ENCODE results near the gene E2F8. TPM values are rescaled to one million over a fixed set of nuclear protein-coding genes. Genes with fewer than 3 reads are reported as not detected.

The E2F8 gene
- polyA plus RNA-seq, 2 of the 4 experiments (the other 2 are of a cell fraction), result 5.7 to 7.4 TPM

DNA sequence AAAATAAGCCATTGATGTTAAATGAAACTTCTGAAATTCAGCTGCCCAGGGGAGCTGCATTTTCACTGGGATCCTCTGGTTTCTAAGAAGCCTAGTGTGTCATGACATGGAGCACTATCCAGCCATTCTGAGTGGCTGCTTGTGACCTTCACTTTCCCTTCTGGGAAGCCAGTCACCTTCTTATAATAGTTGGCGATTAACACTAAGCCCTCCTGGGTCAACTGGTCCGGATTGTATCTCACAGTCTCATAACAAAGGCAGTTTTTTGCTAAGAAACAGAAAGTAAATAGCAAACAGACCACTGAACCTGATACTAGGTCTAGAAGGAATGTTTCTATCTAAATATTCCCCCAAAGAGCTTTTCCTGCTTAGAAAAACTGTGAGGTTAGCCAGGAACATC is 46.8 kb downstream of the E2F8 start:
- CTCF ChIA-PET, result no interaction called here

GRCh38 chr11:19191530-19192169 is 49.1 kb downstream of the E2F8 start:
- FAIRE-seq, result no peak

More for the DNA sequence above, 46.8 kb downstream of the E2F8 start:
- no peaks in the 10 kb centered on the region for H3K9me3 ChIP-seq
- TF ChIP-seq FOSL2 (IDR thresholded peaks at IDR 0.05) (no peak), FOSL2 (CRISPR knock-in tag; IDR thresholded peaks at IDR 0.05) (no peak), ESRRA (IDR thresholded peaks at IDR 0.05; ENCODE audit: borderline replicate concordance, low read length) (no peak), EHF (CRISPR knock-in tag; IDR thresholded peaks at IDR 0.05) (no peak), NPAS2 (CRISPR knock-in tag; IDR thresholded peaks at IDR 0.05; ENCODE audit: borderline replicate concordance) (no peak), MAFK (IDR thresholded peaks at IDR 0.05; ENCODE audit: partially characterized antibody) (no peak), GATA3 (IDR thresholded peaks at IDR 0.05; ENCODE audit: borderline replicate concordance) (no peak), FOSB (CRISPR knock-in tag; IDR thresholded peaks at IDR 0.05) (no peak), ZNF302 (CRISPR knock-in tag; IDR thresholded peaks at IDR 0.05) (no peak), BHLHE40 (IDR thresholded peaks at IDR 0.05; ENCODE audit: low read depth, low read length) (no peak), KDM1A (IDR thresholded peaks at IDR 0.05; ENCODE audit: low read depth) (no peak)
- TF ChIP-seq, protein P1, sequence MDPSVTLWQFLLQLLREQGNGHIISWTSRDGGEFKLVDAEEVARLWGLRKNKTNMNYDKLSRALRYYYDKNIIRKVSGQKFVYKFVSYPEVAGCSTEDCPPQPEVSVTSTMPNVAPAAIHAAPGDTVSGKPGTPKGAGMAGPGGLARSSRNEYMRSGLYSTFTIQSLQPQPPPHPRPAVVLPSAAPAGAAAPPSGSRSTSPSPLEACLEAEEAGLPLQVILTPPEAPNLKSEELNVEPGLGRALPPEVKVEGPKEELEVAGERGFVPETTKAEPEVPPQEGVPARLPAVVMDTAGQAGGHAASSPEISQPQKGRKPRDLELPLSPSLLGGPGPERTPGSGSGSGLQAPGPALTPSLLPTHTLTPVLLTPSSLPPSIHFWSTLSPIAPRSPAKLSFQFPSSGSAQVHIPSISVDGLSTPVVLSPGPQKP (IDR thresholded peaks at IDR 0.05; ENCODE audit: low read depth, low read length), result no peak
- WGBS (ENCODE audit: missing lambda C conversion rate), result 85% methylated on average over 2 of the region's 2 CpGs
- no peak for DNase-seq (ENCODE audit: low read depth in 1 of 2, low spot score in 1 of 2)
- H3K4me1 ChIP-seq, result no peaks in the 10 kb centered on the region
- POLR2A ChIA-PET, result no interaction called here
- H3K4me2 ChIP-seq, result no peak overlapping the region
- ATAC-seq, result no peak
- no peak overlapping the region for H3K4me3 ChIP-seq
- no peak for FAIRE-seq
- no peak overlapping the region for H3K27ac ChIP-seq

GRCh38 chr11:19187833-19188258 is 52.9 kb downstream of the E2F8 start:
- FAIRE-seq (no peak), ATAC-seq (no peak), DNase-seq (ENCODE audit: low read depth in 1 of 2, low spot score in 1 of 2) (no peak)
- no peaks in the 10 kb centered on the region for H3K4me1 ChIP-seq
- WGBS (ENCODE audit: missing lambda C conversion rate), result 79% methylated on average over 9 of the region's 9 CpGs
- TF ChIP-seq NR3C1 (IDR thresholded peaks at IDR 0.05) (no peak), CEBPB (IDR thresholded peaks at IDR 0.05) (no peak), CBX2 (IDR thresholded peaks at IDR 0.05; ENCODE audit: borderline replicate concordance, low read depth) (no peak), CBX8 (IDR thresholded peaks at IDR 0.05) (no peak), CTCF (IDR thresholded peaks at IDR 0.05) (no peak), POLR2A (IDR thresholded peaks at IDR 0.05; ENCODE audit: low read length) (no peak)
- no peak overlapping the region for H3K4me3 ChIP-seq
- no peaks in the 10 kb centered on the region for H3K9me3 ChIP-seq
- CTCF ChIA-PET, result no interaction called here
- H3K4me2 ChIP-seq, result no peak overlapping the region
- POLR2A ChIA-PET, result no interaction called here
- H3K27ac ChIP-seq, result no peak overlapping the region

More at GRCh38 chr11:19191530-19192169, 49.1 kb downstream of the E2F8 start:
- no peak overlapping the region for H3K4me2 ChIP-seq
- H3K4me1 ChIP-seq, result no peaks in the 10 kb centered on the region
- TF ChIP-seq HEYL (CRISPR knock-in tag; IDR thresholded peaks at IDR 0.05), result no peak
- no peak for TF ChIP-seq TFCP2L1 (CRISPR knock-in tag; IDR thresholded peaks at IDR 0.05)
- no peak for TF ChIP-seq ZFP36 (IDR thresholded peaks at IDR 0.05; ENCODE audit: borderline replicate concordance, partially characterized antibody)
- TF ChIP-seq SREBF2 (IDR thresholded peaks at IDR 0.05), result no peak
- no peak for TF ChIP-seq EHF (CRISPR knock-in tag; IDR thresholded peaks at IDR 0.05)
- TF ChIP-seq RCOR1 (IDR thresholded peaks at IDR 0.05; ENCODE audit: low read depth, low read length), result no peak
- TF ChIP-seq PHF8 (IDR thresholded peaks at IDR 0.05; ENCODE audit: borderline replicate concordance, low read depth), result no peak
- no peak for TF ChIP-seq RARB (CRISPR knock-in tag; IDR thresholded peaks at IDR 0.05)
- TF ChIP-seq NPAS2 (CRISPR knock-in tag; IDR thresholded peaks at IDR 0.05; ENCODE audit: borderline replicate concordance), result no peak
- TF ChIP-seq CHD2 (IDR thresholded peaks at IDR 0.05; ENCODE audit: low read length, partially characterized antibody), result no peak
- TF ChIP-seq, protein P2, sequence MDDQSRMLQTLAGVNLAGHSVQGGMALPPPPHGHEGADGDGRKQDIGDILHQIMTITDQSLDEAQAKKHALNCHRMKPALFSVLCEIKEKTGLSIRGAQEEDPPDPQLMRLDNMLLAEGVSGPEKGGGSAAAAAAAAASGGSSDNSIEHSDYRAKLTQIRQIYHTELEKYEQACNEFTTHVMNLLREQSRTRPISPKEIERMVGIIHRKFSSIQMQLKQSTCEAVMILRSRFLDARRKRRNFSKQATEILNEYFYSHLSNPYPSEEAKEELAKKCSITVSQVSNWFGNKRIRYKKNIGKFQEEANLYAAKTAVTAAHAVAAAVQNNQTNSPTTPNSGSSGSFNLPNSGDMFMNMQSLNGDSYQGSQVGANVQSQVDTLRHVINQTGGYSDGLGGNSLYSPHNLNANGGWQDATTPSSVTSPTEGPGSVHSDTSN (IDR thresholded peaks at IDR 0.05), result no peak
- no peak for TF ChIP-seq KDM1A (IDR thresholded peaks at IDR 0.05; ENCODE audit: low read depth)
- no peak for TF ChIP-seq FOSB (CRISPR knock-in tag; IDR thresholded peaks at IDR 0.05)
- TF ChIP-seq POLR2AphosphoS2 (conservative IDR thresholded peaks at IDR 0.05; ENCODE audit: low read length), result no peak
- TF ChIP-seq, protein P3, sequence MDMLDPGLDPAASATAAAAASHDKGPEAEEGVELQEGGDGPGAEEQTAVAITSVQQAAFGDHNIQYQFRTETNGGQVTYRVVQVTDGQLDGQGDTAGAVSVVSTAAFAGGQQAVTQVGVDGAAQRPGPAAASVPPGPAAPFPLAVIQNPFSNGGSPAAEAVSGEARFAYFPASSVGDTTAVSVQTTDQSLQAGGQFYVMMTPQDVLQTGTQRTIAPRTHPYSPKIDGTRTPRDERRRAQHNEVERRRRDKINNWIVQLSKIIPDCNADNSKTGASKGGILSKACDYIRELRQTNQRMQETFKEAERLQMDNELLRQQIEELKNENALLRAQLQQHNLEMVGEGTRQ (IDR thresholded peaks at IDR 0.05), result no peak
- no peak for TF ChIP-seq HOXB5 (CRISPR knock-in tag; IDR thresholded peaks at IDR 0.05)
- no peak for ATAC-seq
- H3K4me3 ChIP-seq, result no peak overlapping the region
- H3K9me3 ChIP-seq, result no peaks in the 10 kb centered on the region
- CTCF ChIA-PET, result interaction anchor here (1.2 to 1.5 kb wide), 2 partner anchors 14 to 75 kb away, joined by 3 read pairs; partner anchors contain the start of gene ZDHHC13
- POLR2A ChIA-PET, result no interaction called here
- no peak for DNase-seq (ENCODE audit: low read depth in 1 of 2, low spot score in 1 of 2)
- no peak overlapping the region for H3K27ac ChIP-seq
- 63% methylated on average over 7 of the region's 7 CpGs for WGBS (ENCODE audit: missing lambda C conversion rate)
